CD4-positive, CD25-positive, alpha-beta regulatory T cell (primary cell): ENCODE measurements around the gene FGD3. TPM values are rescaled to one million over a fixed set of nuclear protein-coding genes. Genes with fewer than 3 reads are reported as not detected.

Experiments
- ATAC-seq, 2 donors: fragments of 150-1000 bp; cut with Tn5 transposase; one replicate each; pipeline ENCODE4 v1.10.0; 2021; ENCODE audit warnings: low read depth in 2 of 2, moderate number of reproducible peaks in 2 of 2, moderate library complexity in 1 of 2
- DNase-seq, 3 donors: peaks; one replicate each; pipeline versions ENCODE4 v3.0.0 to v3.0.0-alpha.2; 2012 to 2022; ENCODE audit warnings: mixed read lengths in 1 of 3
- H3K27ac ChIP-seq: one replicate; pipeline ENCODE4 v1.7.0; 2013; ENCODE audit warnings: mild to moderate bottlenecking, low read length; ENCODE audit not compliant: insufficient read depth, poor library complexity, severe bottlenecking
- H3K27me3 ChIP-seq: one replicate; pipeline ENCODE4 v1.7.0; 2013; ENCODE audit warnings: low read length; ENCODE audit not compliant: control insufficient read depth, insufficient read depth
- H3K36me3 ChIP-seq: one replicate; pipeline ENCODE4 v1.7.0; 2013; ENCODE audit warnings: mild to moderate bottlenecking, low read length, moderate library complexity; ENCODE audit not compliant: control insufficient read depth, insufficient read depth
- H3K4me1 ChIP-seq: 2 replicates; pipeline ENCODE4 v1.7.0; 2013; ENCODE audit warnings: mild to moderate bottlenecking, low read length; ENCODE audit not compliant: insufficient read depth, control insufficient read depth, poor library complexity, severe bottlenecking
- H3K4me3 ChIP-seq: one replicate; pipeline ENCODE4 v1.7.0; 2013; ENCODE audit warnings: low read depth, mild to moderate bottlenecking, low read length, moderate library complexity
- H3K9me3 ChIP-seq, 2 experiments: 1 replicate in 1 of 2; 2 replicates in 1 of 2; pipeline ENCODE4 v1.7.0; 2013; ENCODE audit warnings: low read length in 2 of 2, mild to moderate bottlenecking in 1 of 2, moderate library complexity in 1 of 2; ENCODE audit not compliant: control insufficient read depth in 2 of 2
- H3K27ac Mint-ChIP-seq, 3 donors: one replicate each; pipeline ENCODE4 v1.8.0; 2020 to 2022; ENCODE audit warnings: mild to moderate bottlenecking in 3 of 3, mixed read lengths in 3 of 3, moderate library complexity in 2 of 3
- H3K27me3 Mint-ChIP-seq: one replicate; pipeline ENCODE4 v1.8.0; 2022; ENCODE audit warnings: mild to moderate bottlenecking, mixed read lengths
- H3K36me3 Mint-ChIP-seq: one replicate; pipeline ENCODE4 v1.8.0; 2020; ENCODE audit warnings: mixed read lengths
- H3K4me1 Mint-ChIP-seq, 4 donors: one replicate each; pipeline ENCODE4 v1.8.0; 2020 to 2022; ENCODE audit warnings: mixed read lengths in 4 of 4, mild to moderate bottlenecking in 1 of 4
- H3K4me3 Mint-ChIP-seq, 4 donors: one replicate each; pipeline ENCODE4 v1.8.0; 2020 to 2022; ENCODE audit warnings: mild to moderate bottlenecking in 4 of 4, mixed read lengths in 4 of 4, moderate library complexity in 3 of 4
- H3K9me3 Mint-ChIP-seq, 7 donors: one replicate each; pipeline ENCODE4 v1.8.0; 2020 to 2022; ENCODE audit warnings: mixed read lengths in 7 of 7, mild to moderate bottlenecking in 3 of 7, moderate library complexity in 2 of 7
- polyA plus RNA-seq, 4 donors: library from polyadenylated mRNA; unstranded; fragments of 300-500 nt; fragmentation: Illumina TruSeq; gene quantifications; one replicate each; pipeline ENCODE4 v1.2.3, GENCODE V29; 2021
- total RNA-seq: library from RNA; stranded (reverse); gene quantifications from one replicate; pipeline ENCODE4 v1.2.3, GENCODE V29; 2022

Gene FGD3
- total and polyA plus RNA-seq, 5 donors from 2014 or later: 71.6 to 188 (median 98.1) TPM

DNA sequence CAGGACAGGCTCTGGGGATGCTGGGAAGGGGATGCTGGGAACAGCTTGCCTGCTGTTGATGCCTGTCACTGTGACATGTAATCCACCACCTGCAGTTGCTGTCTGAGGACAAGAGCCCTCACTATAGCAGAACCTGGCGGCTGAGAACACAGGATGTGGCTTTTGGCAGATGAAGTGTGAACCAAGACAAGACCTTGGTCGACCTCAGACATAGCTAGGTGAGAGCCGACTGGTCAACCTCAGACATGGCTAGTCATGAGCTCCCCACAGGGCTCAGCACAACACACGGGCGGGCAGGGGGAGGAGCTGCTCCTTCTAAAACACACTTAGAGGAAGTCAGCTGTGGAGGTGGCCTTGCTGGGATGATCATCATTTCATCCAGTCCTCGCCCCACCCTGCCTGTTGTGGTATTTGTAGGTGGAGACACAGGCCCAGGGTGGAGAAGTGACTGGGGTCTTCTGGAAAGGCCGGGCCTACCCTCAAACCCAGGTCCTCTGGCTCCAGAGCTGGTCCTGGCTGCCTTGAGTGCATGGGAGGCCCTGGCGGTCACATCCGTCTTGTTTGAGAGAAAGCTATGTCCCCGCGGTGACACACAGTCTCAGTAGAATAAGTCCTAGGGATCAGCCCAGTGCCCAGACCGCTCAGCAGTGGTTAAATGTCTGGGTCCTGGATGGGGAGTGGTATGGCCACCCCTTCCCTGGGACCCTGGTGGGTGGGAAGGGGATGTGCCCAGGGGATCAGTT is 117.2 kb downstream of the FGD3 start:
- peak; percentile 93 to 97 for ATAC-seq
- H3K27me3 Mint-ChIP-seq: no peaks in the 10 kb centered on the region
- peaks cover 37 to 95% (median 71%) of the 10 kb centered on the region in 4 donors for H3K4me1 Mint-ChIP-seq
- no peaks in the 10 kb centered on the region for H3K27me3 ChIP-seq
- DNase-seq: peak; percentile 71 to 99 (median 92)
- H3K9me3 Mint-ChIP-seq: no peaks in the 10 kb centered on the region
- H3K36me3 ChIP-seq: peaks cover 26% of the 10 kb centered on the region
- H3K4me1 ChIP-seq: peaks cover 81% of the 10 kb centered on the region
- peak overlapping the region; percentile 86 for H3K4me3 ChIP-seq
- peak overlapping the region; percentile 76 to 92 (median 88) for H3K4me3 Mint-ChIP-seq
- H3K27ac Mint-ChIP-seq: peak overlapping the region; percentile 100
- H3K27ac ChIP-seq: peak overlapping the region; percentile 89
- H3K9me3 ChIP-seq: no peaks in the 10 kb centered on the region
- peaks cover 43% of the 10 kb centered on the region for H3K36me3 Mint-ChIP-seq

- peak overlapping the region in 3 of 4 donors; percentile 87 to 92 (median 90) for H3K4me3 Mint-ChIP-seq
- no peaks in the 10 kb centered on the region for H3K9me3 Mint-ChIP-seq
- DNase-seq: no peak
- Histone ChIP-seq H3K27ac (peak overlapping the region; percentile 89), H3K27me3 (no peaks in the 10 kb centered on the region), H3K36me3 (peaks cover 32% of the 10 kb centered on the region), H3K4me3 (peak overlapping the region; percentile 44), H3K4me1 (peaks cover 74% of the 10 kb centered on the region), H3K9me3 (no peaks in the 10 kb centered on the region)
- H3K27me3 Mint-ChIP-seq: no peaks in the 10 kb centered on the region
- peak overlapping the region; percentile 100 for H3K27ac Mint-ChIP-seq
- peaks cover 39 to 97% (median 70%) of the 10 kb centered on the region in 4 donors for H3K4me1 Mint-ChIP-seq
- ATAC-seq: no peak
- H3K36me3 Mint-ChIP-seq: peaks cover 43% of the 10 kb centered on the region
Measured at GRCh38 chr9:93065135-93065720, 117.9 kb downstream of the FGD3 start.

- Mint-ChIP-seq H3K4me1 (peaks cover 42 to 96% (median 60%) of the 10 kb centered on the region in 4 donors), H3K4me3 (peak overlapping the region in 2 of 4 donors; percentile 1 to 79), H3K9me3 (no peaks in the 10 kb centered on the region), H3K36me3 (peaks cover 53% of the 10 kb centered on the region), H3K27ac (peak overlapping the region; percentile 76 to 100 (median 93)), H3K27me3 (no peaks in the 10 kb centered on the region)
- H3K4me1 ChIP-seq: peaks cover 63% of the 10 kb centered on the region
- DNase-seq (no peak), ATAC-seq (no peak)
- no peaks in the 10 kb centered on the region for H3K27me3 ChIP-seq
- no peaks in the 10 kb centered on the region for H3K9me3 ChIP-seq
- no peak overlapping the region for H3K4me3 ChIP-seq
- peak overlapping the region; percentile 11 for H3K27ac ChIP-seq
- peaks cover 49% of the 10 kb centered on the region for H3K36me3 ChIP-seq
Measured at GRCh38 chr9:93066978-93067603, 119.8 kb downstream of the FGD3 start.

GRCh38 chr9:93068956-93069355 is 121.6 kb downstream of the FGD3 start:
- Histone ChIP-seq H3K27ac (peak overlapping the region; percentile 36), H3K4me3 (no peak overlapping the region), H3K4me1 (peaks cover 51% of the 10 kb centered on the region), H3K9me3 (no peaks in the 10 kb centered on the region), H3K27me3 (no peaks in the 10 kb centered on the region), H3K36me3 (peaks cover 61% of the 10 kb centered on the region)
- ATAC-seq (no peak), DNase-seq (no peak)
- Mint-ChIP-seq H3K27ac (peak overlapping the region; percentile 87 to 100 (median 93)), H3K9me3 (no peaks in the 10 kb centered on the region), H3K27me3 (no peaks in the 10 kb centered on the region), H3K4me3 (peak overlapping the region in 1 of 4 donors; percentile 28), H3K4me1 (peaks cover 39 to 94% (median 55%) of the 10 kb centered on the region in 4 donors), H3K36me3 (peaks cover 50% of the 10 kb centered on the region)

GRCh38 chr9:93071464-93071863 is 124.1 kb downstream of the FGD3 start:
- peaks cover 56% of the 10 kb centered on the region for H3K36me3 ChIP-seq
- no peak overlapping the region for H3K27ac ChIP-seq
- ATAC-seq: no peak
- no peak overlapping the region for H3K4me3 ChIP-seq
- Mint-ChIP-seq H3K4me1 (peaks cover 37 to 88% (median 44%) of the 10 kb centered on the region in 4 donors), H3K36me3 (peaks cover 33% of the 10 kb centered on the region), H3K9me3 (no peaks in the 10 kb centered on the region), H3K4me3 (peak overlapping the region in 1 of 4 donors; percentile 50), H3K27ac (peak overlapping the region; percentile 89 to 100 (median 90)), H3K27me3 (no peaks in the 10 kb centered on the region)
- no peaks in the 10 kb centered on the region for H3K9me3 ChIP-seq
- peaks cover 34% of the 10 kb centered on the region for H3K4me1 ChIP-seq
- no peaks in the 10 kb centered on the region for H3K27me3 ChIP-seq
- no peak for DNase-seq

- Histone ChIP-seq H3K4me1 (peaks cover 29% of the 10 kb centered on the region), H3K27ac (peak overlapping the region; percentile 28), H3K9me3 (no peaks in the 10 kb centered on the region), H3K4me3 (no peak overlapping the region), H3K27me3 (no peaks in the 10 kb centered on the region), H3K36me3 (peaks cover 62% of the 10 kb centered on the region)
- Mint-ChIP-seq H3K4me3 (peak overlapping the region in 2 of 4 donors; percentile 33 to 50), H3K27ac (peak overlapping the region; percentile 64 to 94 (median 81)), H3K9me3 (no peaks in the 10 kb centered on the region), H3K36me3 (peaks cover 39% of the 10 kb centered on the region), H3K27me3 (no peaks in the 10 kb centered on the region), H3K4me1 (peaks cover 32 to 89% (median 41%) of the 10 kb centered on the region in 4 donors)
- DNase-seq (no peak), ATAC-seq (no peak)
Measured at GRCh38 chr9:93072383-93072795, 125.1 kb downstream of the FGD3 start.

DNA sequence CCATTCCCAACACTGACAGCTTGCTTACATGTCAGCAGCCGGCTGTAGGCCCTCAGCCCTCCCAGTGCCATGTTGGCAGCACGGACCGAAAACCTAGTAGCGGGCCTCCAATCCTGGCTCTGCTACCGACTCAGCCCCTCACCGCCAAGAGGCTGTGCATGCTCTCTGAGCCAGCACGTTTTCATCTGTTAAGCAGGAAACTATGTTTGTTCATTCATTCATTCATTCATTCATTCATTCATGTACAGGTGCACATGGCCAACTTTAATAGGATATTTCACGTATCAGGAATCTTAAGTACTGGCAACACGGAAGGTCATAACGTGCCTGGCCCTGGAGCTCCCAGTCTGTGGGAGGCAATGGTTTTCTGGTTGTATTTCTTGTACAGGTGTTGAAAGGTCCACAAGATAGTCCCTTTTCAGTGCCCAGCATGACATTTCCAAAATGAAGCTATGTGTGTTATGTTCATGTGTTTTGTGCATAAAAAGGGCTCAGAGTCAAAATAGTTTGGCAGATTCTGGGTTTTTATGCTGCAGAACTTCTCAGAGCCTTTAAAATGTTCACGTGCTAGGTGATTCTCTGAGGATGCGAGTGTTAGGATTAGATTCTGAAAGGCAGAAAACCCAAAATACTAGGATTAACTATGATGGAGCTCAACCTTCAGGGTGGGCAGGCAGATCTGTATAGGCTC is 128.9 kb downstream of the FGD3 start:
- Mint-ChIP-seq H3K9me3 (no peaks in the 10 kb centered on the region), H3K4me3 (no peak overlapping the region), H3K27me3 (no peaks in the 10 kb centered on the region), H3K4me1 (peaks cover 8 to 64% (median 22%) of the 10 kb centered on the region in 4 donors), H3K36me3 (peaks cover 33% of the 10 kb centered on the region), H3K27ac (peak overlapping the region in 1 of 3 donors; percentile 63)
- Histone ChIP-seq H3K4me1 (peaks cover 18% of the 10 kb centered on the region), H3K27ac (no peak overlapping the region), H3K4me3 (no peak overlapping the region), H3K27me3 (no peaks in the 10 kb centered on the region), H3K9me3 (no peaks in the 10 kb centered on the region), H3K36me3 (peaks cover 68% of the 10 kb centered on the region)
- ATAC-seq (no peak), DNase-seq (no peak)
